GM21737 (cell line): ENCODE results near the gene RPRD1B.
A peak's percentile ranks its signal among the peaks of the same experiment; 100 is the strongest.

Source experiments
- ATAC-seq: cut with Tn5 transposase; IDR thresholded peaks from one replicate; pipeline ENCODE4 v1.9.1; 2021; ENCODE audit warnings: mild to moderate bottlenecking, moderate library complexity; ENCODE audit not compliant: unreplicated experiment

RPRD1B gene, protein sequence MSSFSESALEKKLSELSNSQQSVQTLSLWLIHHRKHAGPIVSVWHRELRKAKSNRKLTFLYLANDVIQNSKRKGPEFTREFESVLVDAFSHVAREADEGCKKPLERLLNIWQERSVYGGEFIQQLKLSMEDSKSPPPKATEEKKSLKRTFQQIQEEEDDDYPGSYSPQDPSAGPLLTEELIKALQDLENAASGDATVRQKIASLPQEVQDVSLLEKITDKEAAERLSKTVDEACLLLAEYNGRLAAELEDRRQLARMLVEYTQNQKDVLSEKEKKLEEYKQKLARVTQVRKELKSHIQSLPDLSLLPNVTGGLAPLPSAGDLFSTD

DNA sequence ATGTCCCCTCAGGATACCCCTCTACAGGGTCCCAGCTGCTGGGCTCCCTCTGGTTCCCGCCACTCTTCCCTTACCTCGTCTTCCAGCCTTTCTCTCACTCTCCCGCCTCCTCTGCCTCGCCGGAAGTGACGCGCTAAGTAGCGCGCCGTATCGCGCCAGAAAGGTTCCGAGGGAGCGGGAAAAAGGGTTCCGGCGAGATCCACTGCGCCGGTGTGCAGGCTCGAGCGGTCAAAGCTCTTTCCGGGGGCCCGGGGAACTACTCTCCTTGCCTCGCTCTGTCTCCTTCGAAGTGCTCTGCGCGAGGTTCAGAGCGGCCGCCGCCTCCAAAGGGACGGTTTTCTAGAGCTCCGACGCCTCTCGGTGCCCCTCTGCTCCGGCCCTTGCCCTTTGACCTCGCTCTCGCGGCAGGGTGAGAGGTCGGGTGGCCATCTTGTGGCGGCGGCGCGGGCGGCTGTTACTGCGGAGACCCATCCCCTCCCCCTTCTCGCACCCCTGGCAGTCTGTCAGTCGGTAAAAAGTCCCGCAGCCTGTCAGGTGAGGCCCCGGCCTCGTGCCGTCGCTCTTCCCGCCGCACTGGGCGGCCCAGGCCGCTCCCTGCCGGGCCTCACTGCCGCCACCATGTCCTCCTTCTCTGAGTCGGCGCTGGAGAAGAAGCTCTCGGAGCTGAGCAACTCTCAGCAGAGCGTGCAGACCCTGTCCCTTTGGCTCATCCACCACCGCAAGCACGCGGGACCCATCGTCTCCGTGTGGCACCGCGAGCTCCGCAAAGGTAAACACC, at the start of gene RPRD1B, which contains the start of gene TTI1:
TSS of gene RPRD1B (plus strand) at position 417 of the 778 bp plus-strand sequence. CDS start at position 619, 202 bp downstream.
TSS of gene TTI1 (minus strand) at position 127 of the 778 bp plus-strand sequence. CDS start 19,640 bp downstream, outside the sequence.
- peak; percentile 61 for ATAC-seq

DNA sequence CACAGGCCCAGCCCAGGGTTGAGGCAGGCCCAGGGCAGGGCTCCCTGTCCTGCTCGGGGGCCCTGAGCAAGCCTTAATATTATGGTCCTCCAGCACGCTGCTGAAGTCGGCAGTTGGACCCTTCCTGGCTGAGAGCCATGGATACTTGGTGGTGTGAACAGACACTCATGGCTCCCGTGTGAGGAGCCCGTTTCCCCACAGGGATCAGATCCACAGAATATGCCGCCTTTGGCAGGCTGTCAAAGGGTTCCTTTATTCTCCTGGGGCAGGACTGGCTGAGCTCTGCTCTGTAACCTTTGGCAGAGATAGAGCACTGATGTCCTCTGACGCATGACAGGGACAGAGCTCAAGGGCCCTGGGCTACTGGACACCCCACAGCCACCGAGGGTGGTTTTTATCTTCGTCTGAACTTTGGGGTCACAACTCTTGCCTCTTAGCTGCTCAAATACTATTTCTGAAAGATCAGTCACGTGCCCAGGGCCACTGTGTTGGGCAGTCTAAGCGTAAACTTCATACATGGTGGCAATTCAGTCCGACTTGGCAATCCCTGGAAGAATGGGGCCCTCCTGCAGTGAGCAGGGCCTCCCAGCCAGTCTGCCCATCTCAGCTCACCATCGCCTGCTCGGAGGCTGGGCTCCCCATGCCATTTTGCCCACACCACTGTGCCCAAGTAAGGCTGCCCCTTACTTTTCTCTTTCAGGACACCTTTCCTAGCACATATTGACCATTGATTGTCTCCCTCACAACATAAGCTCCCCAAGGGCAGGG, 49.3 kb upstream of the RPRD1B start:
- ATAC-seq, result no peak

DNA sequence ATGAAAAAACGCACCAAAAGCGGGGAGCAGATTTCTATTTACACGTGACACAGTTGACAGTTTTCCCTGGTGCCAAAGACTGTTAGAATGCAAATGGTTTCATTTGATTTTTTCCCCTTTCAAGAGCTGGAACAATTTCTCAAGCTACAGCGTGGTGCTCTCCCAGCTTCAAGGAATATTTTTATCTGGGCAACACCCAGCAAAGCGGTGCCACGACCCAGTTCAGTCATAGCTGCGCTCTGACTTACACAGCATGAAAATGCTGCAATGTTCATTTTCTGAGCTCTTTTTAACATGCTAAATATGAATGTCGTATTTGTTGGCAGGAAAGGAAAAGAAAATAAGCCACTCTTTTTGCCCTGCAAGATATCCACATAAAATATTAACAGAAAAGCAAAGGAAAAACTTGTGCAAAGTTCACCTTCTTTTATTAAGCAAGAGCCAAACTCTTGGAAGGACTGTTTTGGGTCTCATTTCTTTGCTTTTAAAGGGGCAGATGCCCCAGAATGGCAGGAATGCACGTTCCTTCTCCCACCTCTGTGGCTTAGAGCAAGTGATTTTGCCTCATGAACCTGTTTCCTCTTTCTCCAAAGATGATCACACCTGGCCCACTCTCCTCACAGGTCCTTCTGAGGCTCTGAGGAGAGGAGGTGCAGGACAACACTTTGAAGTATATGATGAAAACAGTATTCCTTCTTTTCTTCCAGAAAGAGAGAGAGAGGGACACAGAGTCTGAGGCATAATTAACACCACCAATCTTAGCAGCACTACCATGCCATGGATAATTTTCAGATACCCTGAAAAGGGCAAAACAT, 47.3 kb upstream of the RPRD1B start:
- ATAC-seq, result no peak

DNA sequence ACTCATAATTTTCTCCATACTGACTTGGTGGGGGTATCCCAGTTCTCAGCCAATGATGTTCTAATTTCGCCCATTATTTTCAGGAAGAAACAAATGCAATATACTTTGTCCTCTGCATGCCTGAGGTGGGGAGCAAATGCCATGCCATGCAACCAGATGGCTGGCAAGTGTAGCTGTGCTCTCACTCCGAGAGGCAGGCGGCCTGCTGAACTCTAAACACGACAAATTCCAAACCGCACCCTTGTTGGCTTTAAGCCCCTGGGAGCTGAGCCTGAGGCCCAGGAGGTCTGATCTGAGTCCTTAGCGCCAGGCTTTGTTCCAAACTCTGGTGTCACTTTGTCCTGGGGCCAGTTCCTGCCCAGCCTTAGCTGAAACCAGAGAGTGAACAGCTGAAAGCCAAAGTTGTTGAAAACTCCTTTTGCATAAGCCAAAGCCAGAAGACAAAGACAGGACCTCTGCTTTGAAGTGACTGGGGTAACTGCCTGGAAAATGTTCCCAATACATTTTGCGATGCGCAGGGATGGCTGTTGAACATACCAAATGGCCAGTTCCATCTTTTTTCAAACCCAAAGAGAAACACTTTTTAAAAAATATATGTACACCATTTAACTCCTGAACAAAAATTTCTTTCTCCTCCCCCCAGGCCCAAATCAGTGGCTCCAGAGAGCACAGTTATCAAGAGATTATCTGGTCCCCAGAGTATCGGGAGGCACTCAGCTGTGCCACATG, 46.5 kb upstream of the RPRD1B start:
- ATAC-seq, result no peak

DNA sequence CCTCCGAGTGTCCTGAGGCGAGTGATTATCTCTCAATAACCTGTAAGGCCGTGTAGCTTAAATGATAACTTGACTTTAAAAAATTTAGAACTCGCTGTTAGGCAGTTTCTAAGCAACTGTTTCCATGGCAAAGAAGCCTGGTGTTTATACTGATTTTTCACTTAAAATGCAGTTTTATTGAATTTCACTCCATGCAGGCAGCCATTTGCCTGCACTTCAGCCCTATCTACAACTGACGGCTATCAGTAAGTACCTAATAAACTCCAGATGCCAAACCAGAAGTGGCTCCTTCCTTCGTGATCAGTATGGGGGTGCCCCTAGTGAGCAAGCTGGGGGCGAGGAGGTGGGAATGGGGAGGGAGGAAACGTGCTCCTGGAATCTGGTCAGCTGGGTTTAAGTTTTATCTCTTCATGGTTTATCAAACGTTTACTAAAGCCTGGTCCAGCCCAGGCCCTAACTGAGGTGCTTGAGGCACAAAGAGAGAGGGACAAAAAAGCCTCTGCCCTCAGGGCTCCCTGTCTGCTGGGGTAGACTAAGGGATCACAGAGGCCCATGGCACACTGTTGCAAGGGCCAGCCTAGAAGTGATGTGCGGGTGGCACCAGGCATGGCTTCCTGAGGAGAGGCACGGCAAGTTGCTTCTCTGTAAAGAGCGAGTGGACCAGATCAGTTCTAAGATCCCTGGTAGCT, 45.8 kb upstream of the RPRD1B start:
- ATAC-seq, result no peak

DNA sequence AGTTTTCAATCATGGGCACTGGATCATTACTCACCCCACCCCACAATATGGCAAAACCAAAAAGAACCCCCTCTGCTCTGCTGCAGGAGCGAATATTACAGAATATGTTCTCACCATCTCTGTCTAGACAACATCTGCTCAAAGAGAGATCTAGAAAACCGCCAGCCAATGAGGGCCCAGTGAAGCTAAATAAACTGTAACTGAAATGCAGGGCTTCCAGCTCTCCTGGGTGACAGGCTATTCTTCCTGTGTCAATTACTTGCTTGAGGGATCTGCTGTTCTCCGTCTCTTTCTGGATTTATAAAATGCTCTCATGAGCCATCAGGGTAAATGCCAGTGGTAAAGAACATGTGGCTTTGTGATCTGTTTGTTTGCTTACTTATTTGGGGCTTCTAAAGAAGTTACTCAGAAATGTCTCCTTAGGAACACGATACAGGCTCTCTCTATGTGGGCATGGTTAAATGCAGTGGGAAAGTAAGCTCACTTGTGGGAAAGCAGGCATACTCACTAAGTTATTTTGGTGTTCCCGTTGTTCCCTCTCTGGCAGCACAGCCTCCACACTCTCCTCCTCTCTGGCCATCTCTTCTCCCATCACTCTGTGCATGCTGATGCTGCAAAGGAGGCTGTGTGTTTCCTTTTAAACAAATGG, 45.1 kb upstream of the RPRD1B start:
- ATAC-seq, result no peak

DNA sequence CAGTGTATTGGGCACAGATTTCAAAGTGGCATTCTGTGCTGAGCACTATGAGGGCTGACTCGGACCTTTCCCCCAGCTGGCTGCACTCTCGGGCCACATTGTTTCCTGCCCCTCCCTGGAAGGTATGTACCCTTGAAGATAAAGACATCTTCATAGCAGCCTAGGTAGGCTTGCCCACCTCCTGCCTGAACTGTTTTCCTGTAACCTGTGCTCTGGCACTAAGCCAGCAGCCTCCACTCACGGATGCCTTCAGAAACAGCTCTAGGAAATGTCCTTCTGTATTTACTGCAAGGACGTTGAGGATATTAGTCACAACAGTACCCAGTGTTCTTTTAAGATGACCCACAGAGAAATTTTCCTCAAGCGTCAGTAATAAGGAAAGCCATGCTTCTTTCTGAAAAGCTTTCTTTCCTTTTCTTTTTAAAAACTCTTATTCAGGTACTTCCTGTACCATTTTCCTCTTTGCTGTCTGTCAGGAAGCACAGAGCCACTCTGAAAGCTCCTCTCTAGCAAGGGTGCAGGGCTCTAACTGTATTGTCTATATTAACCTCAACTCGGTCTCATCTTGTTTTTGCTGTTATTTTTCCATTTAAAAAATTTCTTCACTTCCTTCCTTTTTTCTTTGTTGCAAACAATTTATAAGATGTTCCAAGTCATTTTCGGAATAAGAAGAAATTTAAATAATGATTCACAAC, 43.8 kb upstream of the RPRD1B start:
- no peak for ATAC-seq

DNA sequence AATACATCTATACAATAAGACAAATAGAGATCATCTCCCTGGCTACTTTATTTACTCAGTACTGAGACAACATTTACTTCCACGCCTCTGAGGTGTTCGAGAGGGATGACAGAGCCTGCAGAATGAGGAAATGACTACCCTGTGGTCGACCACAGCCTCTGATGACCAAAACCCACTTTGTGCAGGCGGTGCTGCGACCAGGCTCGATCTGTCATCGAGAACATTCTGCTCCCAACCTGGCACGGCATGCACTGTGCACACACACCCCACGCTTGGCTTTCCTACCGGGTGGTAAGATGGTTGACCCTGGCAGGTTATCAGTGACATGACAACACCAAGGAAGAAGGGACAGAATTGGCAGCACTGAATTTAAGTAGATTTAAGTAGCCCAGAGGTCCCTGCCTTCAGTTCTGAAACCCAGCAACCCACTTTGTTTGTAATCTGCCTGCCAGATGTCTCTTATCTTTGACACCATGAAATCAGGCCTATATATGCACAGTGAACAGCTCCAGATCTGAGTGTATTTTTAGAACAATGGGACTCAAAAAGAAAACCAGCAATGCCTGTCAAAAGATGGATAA, 42.9 kb upstream of the RPRD1B start:
- ATAC-seq, result peak; percentile 80

DNA sequence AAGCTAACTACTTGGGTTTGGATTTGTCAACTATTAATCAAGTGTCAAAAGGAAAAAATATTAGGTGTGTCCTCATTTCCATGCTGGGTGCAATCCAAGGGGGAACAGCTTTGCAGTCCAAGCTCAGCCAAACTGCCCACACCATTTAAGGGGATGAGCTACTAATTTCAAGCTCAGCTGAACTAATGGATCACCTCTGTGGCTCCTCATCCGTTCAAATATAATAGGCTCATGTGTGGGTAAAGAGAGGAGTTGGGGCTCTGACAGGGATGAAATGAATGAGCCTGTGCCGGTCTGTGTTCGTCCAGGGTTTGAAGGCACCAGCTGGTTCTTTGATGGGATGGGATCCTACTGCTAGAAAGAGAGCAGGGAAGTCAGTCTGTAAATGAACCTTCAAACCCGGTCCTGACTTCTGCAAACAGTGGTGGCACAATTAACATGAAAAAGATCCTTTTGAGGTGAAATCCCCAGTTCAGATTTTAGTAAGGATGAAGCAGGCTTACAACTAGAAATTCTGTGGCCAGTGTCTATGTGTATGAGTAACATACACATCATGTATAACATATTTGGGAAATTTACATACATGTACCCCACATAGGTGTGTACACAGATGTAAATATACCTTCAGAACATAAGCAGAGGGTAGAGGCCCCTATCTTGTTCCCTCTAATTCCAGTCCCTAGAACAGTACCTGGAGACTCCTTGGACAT, 42.2 kb upstream of the RPRD1B start:
- ATAC-seq, result no peak

DNA sequence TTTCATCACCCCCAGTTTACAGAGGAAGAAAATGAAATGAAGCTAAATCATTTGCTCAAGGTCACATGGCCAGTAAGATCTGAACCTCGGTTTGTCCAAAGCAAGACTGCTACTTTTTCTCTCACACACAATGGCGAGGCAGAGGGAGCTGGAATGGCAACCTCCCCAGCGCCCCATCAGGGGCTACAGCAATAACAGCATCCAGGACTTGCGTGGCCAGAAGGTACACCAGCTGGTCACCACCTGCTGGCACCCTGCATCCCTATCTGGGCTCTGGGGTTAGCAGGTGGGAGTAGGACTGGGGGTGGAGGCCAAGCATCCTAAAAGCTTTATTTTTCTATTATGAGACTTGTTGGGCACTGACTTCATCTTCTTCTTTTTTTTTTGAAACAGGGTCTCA, 41.6 kb upstream of the RPRD1B start:
- no peak for ATAC-seq

DNA sequence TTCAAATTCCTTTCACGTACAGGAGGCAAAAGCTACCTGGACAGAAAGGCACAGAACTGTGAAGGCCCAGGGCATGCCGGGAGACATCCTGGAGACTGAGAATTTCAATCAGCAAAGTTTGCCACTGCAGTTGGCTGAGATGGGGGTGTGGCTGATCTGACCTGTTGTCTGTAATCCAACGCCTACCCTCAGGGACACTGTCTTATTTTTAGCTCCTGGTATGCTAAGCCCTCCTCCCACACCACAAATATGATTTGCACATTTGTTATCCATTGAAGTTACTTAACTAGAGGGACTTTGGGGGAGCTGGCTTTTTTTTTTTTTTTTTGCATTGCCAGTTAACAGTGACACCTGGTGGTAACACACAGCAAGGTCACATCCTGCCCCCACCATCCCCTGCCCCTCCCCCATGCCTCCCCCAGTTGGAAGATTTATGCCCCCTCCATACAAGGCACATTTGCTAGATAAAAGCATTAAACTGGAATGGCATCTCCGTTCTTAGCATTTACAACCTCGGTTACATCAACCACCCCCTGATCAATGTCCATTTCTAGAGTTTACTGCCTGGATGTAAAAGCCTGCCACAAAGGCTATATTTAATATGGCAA, 40.6 kb upstream of the RPRD1B start:
- no peak for ATAC-seq

DNA sequence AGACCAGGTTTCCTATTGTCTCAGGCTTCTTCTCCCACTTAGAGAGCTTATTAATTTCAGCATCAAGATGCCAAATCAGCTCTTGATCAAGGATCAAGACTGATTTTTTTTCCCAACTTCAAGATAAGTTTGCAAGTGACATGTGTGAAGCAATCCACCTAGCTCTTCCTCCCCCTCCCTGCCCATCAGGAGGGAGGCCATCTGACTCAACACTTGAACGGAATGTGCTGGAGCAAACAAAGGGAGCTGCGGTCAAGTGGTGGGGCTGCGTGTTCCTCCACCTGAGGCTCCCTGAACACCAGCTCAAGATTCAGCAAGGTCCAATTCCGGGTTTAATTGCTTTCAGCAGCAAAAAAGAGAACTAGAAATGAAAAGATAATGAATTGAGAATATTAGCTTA, 39.0 kb upstream of the RPRD1B start:
- ATAC-seq, result no peak

DNA sequence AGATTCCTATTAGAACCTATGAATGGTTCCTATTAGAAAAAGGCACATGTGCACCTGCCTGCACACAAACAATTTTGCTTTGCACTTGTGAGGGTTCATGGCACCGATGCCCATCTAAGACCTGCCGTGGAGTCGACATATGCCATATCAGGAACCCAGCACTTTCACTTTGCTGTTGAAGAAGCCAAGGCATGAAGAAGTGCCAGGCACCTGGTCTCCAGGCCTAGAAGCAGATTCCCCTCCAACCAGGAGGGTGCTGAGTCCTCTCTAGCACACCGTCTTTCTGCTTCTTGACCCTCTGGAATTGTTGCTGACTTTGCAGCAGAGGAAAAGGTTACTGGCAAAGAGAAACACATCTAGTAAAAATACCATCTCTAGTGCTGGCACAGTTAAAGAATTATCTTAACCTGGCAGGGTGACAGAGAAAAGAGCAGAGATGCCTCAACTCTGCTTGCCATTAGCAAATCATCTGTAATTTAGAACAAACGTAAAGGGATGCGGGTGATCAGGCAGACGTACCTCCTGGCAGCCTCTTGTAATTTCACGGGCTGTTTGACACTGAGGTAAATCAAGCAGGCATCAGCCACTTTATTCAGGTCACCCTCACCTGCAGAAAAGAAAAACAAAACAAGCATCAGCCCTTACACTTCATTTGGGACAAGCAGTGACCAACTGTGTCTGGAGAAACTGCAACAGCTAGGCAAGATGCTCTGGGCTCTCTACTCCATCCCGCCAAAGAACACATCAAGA, 37.5 kb upstream of the RPRD1B start:
- ATAC-seq, result no peak

DNA sequence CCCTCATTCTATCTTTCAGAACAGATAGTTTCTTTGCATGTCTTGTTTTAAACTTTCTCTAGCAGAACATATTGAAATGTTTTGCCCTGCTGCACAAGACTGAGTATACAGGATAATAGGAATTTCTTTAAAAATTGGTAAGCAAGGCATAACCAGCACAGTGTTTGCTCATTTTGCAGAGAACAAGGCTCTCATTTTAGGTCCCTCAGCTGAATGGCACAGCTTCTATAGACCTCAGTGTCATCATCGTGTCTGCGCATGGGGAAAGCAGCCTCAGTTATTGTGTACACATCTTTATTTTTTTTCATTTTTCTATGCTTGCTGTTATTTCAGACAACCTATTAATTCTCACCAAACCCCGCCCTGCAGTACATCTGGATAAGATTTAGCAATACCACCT, 36.0 kb upstream of the RPRD1B start:
- ATAC-seq, result no peak

DNA sequence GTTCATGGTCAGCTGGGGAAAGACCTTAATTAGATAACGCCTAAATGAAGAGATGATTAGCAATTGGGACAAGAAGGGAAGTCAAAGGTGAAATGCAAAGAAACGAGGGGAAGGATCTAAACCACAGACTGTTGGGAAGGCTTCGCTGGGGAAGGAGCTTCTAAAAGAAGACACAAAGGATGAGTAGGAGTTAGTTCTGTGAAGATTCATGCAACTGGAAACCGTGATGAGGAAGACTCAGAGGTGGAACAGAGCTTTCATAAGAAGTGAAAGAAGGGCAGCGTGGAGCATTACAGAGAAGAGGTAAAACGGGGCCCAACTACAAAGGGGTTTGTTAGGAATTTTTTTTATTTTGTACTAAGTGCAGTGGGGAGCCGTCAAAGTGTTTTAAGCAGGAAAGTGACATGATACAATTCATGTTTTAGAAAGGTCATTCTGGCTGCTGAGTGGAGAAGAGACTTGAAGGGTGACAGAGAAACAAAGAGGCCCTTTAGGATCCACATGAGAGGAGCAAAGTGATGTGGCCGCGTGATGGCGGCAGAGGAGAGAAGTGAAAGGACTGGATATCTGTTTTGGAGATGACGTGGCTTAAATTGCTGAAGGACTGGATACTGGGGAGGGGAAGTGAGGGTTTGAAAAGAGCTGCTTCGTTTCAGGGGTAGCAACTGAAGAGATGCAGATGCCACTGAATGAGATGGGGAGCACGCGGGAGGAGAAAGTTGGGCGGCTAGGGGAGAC, 33.9 kb upstream of the RPRD1B start:
- no peak for ATAC-seq
